GM19395 (cell line): ENCODE results near the gene CDH7.

ENCODE experiments used
- ATAC-seq: cut with Tn5 transposase; IDR thresholded peaks from one replicate; pipeline ENCODE4 v1.9.1; 2021; ENCODE audit warnings: mild to moderate bottlenecking, moderate library complexity; ENCODE audit not compliant: unreplicated experiment

The CDH7 gene

GRCh38 chr18:65768120-65768778 is 17.4 kb downstream of the CDH7 start:
- ATAC-seq = no peak

GRCh38 chr18:65769652-65770051 is 18.8 kb downstream of the CDH7 start:
- no peak for ATAC-seq

GRCh38 chr18:65786474-65786873 is 35.7 kb downstream of the CDH7 start:
- no peak for ATAC-seq

- ATAC-seq = no peak
Measured at GRCh38 chr18:65788373-65788772, 37.6 kb downstream of the CDH7 start.

GRCh38 chr18:65790604-65791003 is 39.8 kb downstream of the CDH7 start:
- no peak for ATAC-seq

- ATAC-seq = no peak
Measured at GRCh38 chr18:65791719-65792118, 40.9 kb downstream of the CDH7 start.

GRCh38 chr18:65792456-65793074 is 41.8 kb downstream of the CDH7 start:
- ATAC-seq = no peak

GRCh38 chr18:65808759-65809158 is 57.9 kb downstream of the CDH7 start:
- no peak for ATAC-seq

GRCh38 chr18:65811307-65811706 is 60.5 kb downstream of the CDH7 start:
- ATAC-seq = no peak

- no peak for ATAC-seq
Measured at GRCh38 chr18:65815506-65815905, 64.7 kb downstream of the CDH7 start.

GRCh38 chr18:65817178-65817577 is 66.4 kb downstream of the CDH7 start:
- ATAC-seq = no peak

GRCh38 chr18:65821911-65822310 is 71.1 kb downstream of the CDH7 start:
- ATAC-seq = no peak

- ATAC-seq = no peak
Measured at GRCh38 chr18:65822826-65823225, 72.0 kb downstream of the CDH7 start.

- ATAC-seq = no peak
Measured at GRCh38 chr18:65827444-65827843, 76.6 kb downstream of the CDH7 start.

- ATAC-seq = no peak
Measured at GRCh38 chr18:65835881-65836280, 85.1 kb downstream of the CDH7 start.

- no peak for ATAC-seq
Measured at GRCh38 chr18:65846107-65846506, 95.3 kb downstream of the CDH7 start.

GRCh38 chr18:65852273-65852672 is 101.5 kb downstream of the CDH7 start:
- no peak for ATAC-seq

GRCh38 chr18:65859075-65859474 is 108.3 kb downstream of the CDH7 start:
- ATAC-seq = no peak

- ATAC-seq = no peak
Measured at GRCh38 chr18:65869527-65869926, 118.7 kb downstream of the CDH7 start.

GRCh38 chr18:65876310-65876709 is 125.5 kb downstream of the CDH7 start:
- ATAC-seq = no peak

- ATAC-seq = no peak
Measured at GRCh38 chr18:65897292-65897691, 146.5 kb downstream of the CDH7 start.

- no peak for ATAC-seq
Measured at GRCh38 chr18:65901522-65901921, 150.7 kb downstream of the CDH7 start.

GRCh38 chr18:65906621-65907034 is 155.8 kb downstream of the CDH7 start:
- no peak for ATAC-seq
